ENCODE measurements around the gene SCGB1C1. TPM values are rescaled to one million over a fixed set of nuclear protein-coding genes. Genes with fewer than 3 reads are reported as not detected.
"Not testable (repeated sequence)": the region's sequence is repeated elsewhere in the genome, so short reads cannot be mapped to it uniquely, and the experiment has no call there.

SCGB1C1 gene
- total RNA-seq, 1 donor = not detected

DNA sequence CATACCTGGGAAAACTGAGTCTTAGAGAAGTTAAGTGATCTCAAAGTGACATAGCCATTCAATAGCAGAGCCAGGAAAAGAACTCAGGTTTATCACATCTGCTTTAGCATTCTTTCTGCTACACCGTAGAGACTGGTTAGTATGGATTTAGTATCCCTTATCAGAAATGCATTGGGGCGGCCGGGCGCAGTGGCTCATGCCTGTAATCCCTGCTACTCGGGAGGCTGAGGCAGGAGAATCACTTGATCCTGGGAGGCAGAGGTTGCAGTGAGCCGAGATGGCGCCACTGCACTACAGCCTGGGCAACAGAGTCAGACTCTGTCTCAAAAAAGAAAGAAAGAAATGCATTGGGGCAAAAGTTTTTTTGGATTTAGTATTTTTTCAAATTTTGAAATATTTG, 45.5 kb downstream of the SCGB1C1 start:
- peaks cover 24% of the 10 kb centered on the region for H3K4me1 ChIP-seq (ENCODE audit: insufficient read depth, low read length)
- H3K9me3 ChIP-seq (ENCODE audit: low read depth, low read length); H3K4me3 ChIP-seq (ENCODE audit: low read length); H3K27me3 ChIP-seq (ENCODE audit: insufficient read depth, low read length): not testable (repeated sequence)

- Histone ChIP-seq H3K4me1 (ENCODE audit: insufficient read depth, low read length) (peaks cover 21% of the 10 kb centered on the region), H3K4me3 (ENCODE audit: low read length) (no peak overlapping the region), H3K27me3 (ENCODE audit: insufficient read depth, low read length) (no peaks in the 10 kb centered on the region), H3K9me3 (ENCODE audit: low read depth, low read length) (no peaks in the 10 kb centered on the region)
Measured at GRCh38 chr11:240315-240714, 47.4 kb downstream of the SCGB1C1 start.

- Histone ChIP-seq H3K9me3 (ENCODE audit: low read depth, low read length) (no peaks in the 10 kb centered on the region), H3K27me3 (ENCODE audit: insufficient read depth, low read length) (no peaks in the 10 kb centered on the region), H3K4me1 (ENCODE audit: insufficient read depth, low read length) (peaks cover 16% of the 10 kb centered on the region), H3K4me3 (ENCODE audit: low read length) (no peak overlapping the region)
Measured at GRCh38 chr11:241634-242033, 48.8 kb downstream of the SCGB1C1 start.

Other genes with a start within 250 kb of the SCGB1C1 start
- 20.6 TPM for gene BET1L, start 14.3 kb downstream of the SCGB1C1 start, total RNA-seq
- 53.4 TPM for gene RIC8A, start 14.6 kb downstream of the SCGB1C1 start, total RNA-seq
- gene SIRT3, start 43.3 kb downstream of the SCGB1C1 start, total RNA-seq = 6.2 TPM
- gene PSMD13, start 43.9 kb downstream of the SCGB1C1 start, total RNA-seq = 62.5 TPM
- gene NLRP6, start 85.3 kb downstream of the SCGB1C1 start, total RNA-seq = 9.7 TPM
- gene PGGHG, start 96.0 kb downstream of the SCGB1C1 start, total RNA-seq = 85.2 TPM
- gene IFITM5, start 106.4 kb downstream of the SCGB1C1 start, total RNA-seq = not detected
- 52.9 TPM for gene IFITM2, start 114.7 kb downstream of the SCGB1C1 start, total RNA-seq
- 276 TPM for gene IFITM1, start 121.0 kb downstream of the SCGB1C1 start, total RNA-seq
- gene IFITM3, start 127.8 kb downstream of the SCGB1C1 start, total RNA-seq = 14.1 TPM
- gene B4GALNT4, start 176.4 kb downstream of the SCGB1C1 start, total RNA-seq = 0.21 TPM
- gene PKP3, start 201.1 kb downstream of the SCGB1C1 start, total RNA-seq = not detected
- gene SIGIRR, start 221.9 kb downstream of the SCGB1C1 start, total RNA-seq = 50.9 TPM
- 19.9 TPM for gene ANO9, start 248.9 kb downstream of the SCGB1C1 start, total RNA-seq

Measured in mononuclear cell (primary cell).